ENCODE data around the gene REEP5. TPM values are rescaled to one million over a fixed set of nuclear protein-coding genes. Genes with fewer than 3 reads are reported as not detected.

REEP5 gene
- total and polyA plus RNA-seq, 2 of the 8 experiments (the other 6 are each of a cell fraction or from before 2014, with no cell fraction given): 58.3 to 94.3 TPM

- Histone ChIP-seq H3K9ac (replicated peaks in 1 of 4; ENCODE audit: extremely low read depth in 1 of 4, low read depth in 3 of 4, low read length in 3 of 4) (no peak overlapping the region), H3K79me1 (ENCODE audit: low read depth, low read length) (no peaks in the 10 kb centered on the region), H4K91ac (replicated peaks; ENCODE audit: insufficient read length, low read length) (no peak overlapping the region), H3K4ac (replicated peaks; ENCODE audit: insufficient read length, low read depth, low read length) (no peak overlapping the region), H4K5ac (ENCODE audit: insufficient read length, low read depth, low read length) (no peak overlapping the region), H3K27ac (ENCODE audit: low read depth, low read length) (no peak overlapping the region), H2BK5ac (ENCODE audit: low read depth, low read length) (no peak overlapping the region), H3K4me2 (ENCODE audit: insufficient read depth in 1 of 2, low read depth in 2 of 2, low read length in 2 of 2) (no peak overlapping the region), H3K18ac (ENCODE audit: extremely low read depth, low read length) (no peak overlapping the region), H2BK120ac (replicated peaks; ENCODE audit: low read depth, low read length) (no peak overlapping the region), H4K20me1 (replicated peaks in 1 of 2; ENCODE audit: control insufficient read depth in 1 of 2, insufficient read depth in 2 of 2, low read length in 2 of 2) (no peaks in the 10 kb centered on the region), H3K4me3 (ENCODE audit: extremely low read depth in 1 of 4, insufficient read depth in 2 of 4, low read depth in 3 of 4, low read length in 4 of 4) (no peak overlapping the region), H3K9me3 (ENCODE audit: insufficient read depth in 2 of 2, low read depth in 1 of 2, low read length in 1 of 2) (no peaks in the 10 kb centered on the region), H2BK15ac (ENCODE audit: low read length) (no peak overlapping the region), H3K4me1 (replicated peaks in 1 of 4; ENCODE audit: control insufficient read depth in 3 of 4, insufficient read depth in 4 of 4, low read length in 3 of 4) (no peaks in the 10 kb centered on the region), H2AK5ac (ENCODE audit: low read depth, low read length) (no peak overlapping the region), H3K23ac (ENCODE audit: insufficient read length) (no peak overlapping the region), H2BK12ac (ENCODE audit: low read depth, low read length) (no peak overlapping the region), H3K23me2 (ENCODE audit: low read depth, low read length) (no peaks in the 10 kb centered on the region), H3K14ac (ENCODE audit: insufficient read length) (no peak overlapping the region), H3K56ac (replicated peaks; ENCODE audit: insufficient read length, low read depth, low read length) (no peak overlapping the region), H3K36me3 (ENCODE audit: control insufficient read depth in 2 of 4, insufficient read depth in 4 of 4, low read length in 3 of 4) (no peaks in the 10 kb centered on the region), H2BK20ac (ENCODE audit: low read length) (no peak overlapping the region), H4K8ac (ENCODE audit: extremely low read depth, insufficient read depth, low read length) (no peak overlapping the region), H2AFZ (ENCODE audit: low read length) (no peak overlapping the region), H3K27me3 (replicated peaks in 1 of 4; ENCODE audit: control insufficient read depth in 3 of 4, extremely low read depth in 1 of 4, insufficient read depth in 3 of 4, low read length in 3 of 4) (no peaks in the 10 kb centered on the region), H3K79me2 (ENCODE audit: control insufficient read depth in 1 of 2, insufficient read depth in 2 of 2, low read length in 2 of 2) (no peaks in the 10 kb centered on the region)
- FAIRE-seq (no peak), DNase-seq (ENCODE audit: low read depth in 1 of 2, low spot score in 2 of 2) (no peak)
- POLR2A ChIA-PET (ENCODE audit: partially characterized antibody): interaction anchor here (0.7 kb wide), 1 partner anchor 21 kb away, joined by 3 read pairs; no protein-coding TSS in a partner anchor
- CTCF ChIA-PET (ENCODE audit: partially characterized antibody): no interaction called here
- 94% methylated on average over 8 of the region's 8 CpGs; no CpG with 5 or more reads in 1 of the 2 experiments for WGBS, 2 experiments (ENCODE audit: extremely low coverage in 1 of 2, insufficient coverage in 1 of 2, insufficient read length in 1 of 2, insufficient replicate concordance in 2 of 2, low coverage in 1 of 2, low lambda C conversion rate in 2 of 2, missing lambda C conversion rate in 1 of 2)
- no peak for TF ChIP-seq GTF2F1 (IDR thresholded peaks at IDR 0.05; ENCODE audit: borderline replicate concordance, low read depth, low read length)
- TF ChIP-seq GABPA (IDR thresholded peaks at IDR 0.05; ENCODE audit: borderline replicate concordance, insufficient read depth, low read length): no peak
- no peak for TF ChIP-seq CHD1 (IDR thresholded peaks at IDR 0.05; ENCODE audit: low read depth, low read length)
- TF ChIP-seq YY1 (IDR thresholded peaks at IDR 0.05; ENCODE audit: low read depth, low read length): no peak
- TF ChIP-seq KDM1A (IDR thresholded peaks at IDR 0.05; ENCODE audit: borderline replicate concordance, low read length): no peak
- no peak for TF ChIP-seq PHF8 (conservative IDR thresholded peaks at IDR 0.05; ENCODE audit: low read depth, low read length)
- TF ChIP-seq HDAC6 (IDR thresholded peaks at IDR 0.05; ENCODE audit: low read depth, low read length): no peak
- TF ChIP-seq SP2 (IDR thresholded peaks at IDR 0.05; ENCODE audit: low read length): no peak
- no peak for TF ChIP-seq CEBPB (IDR thresholded peaks at IDR 0.05; ENCODE audit: low read depth, low read length)
- no peak for TF ChIP-seq CHD2 (IDR thresholded peaks at IDR 0.05; ENCODE audit: low read length)
- TF ChIP-seq JUND (IDR thresholded peaks at IDR 0.05; ENCODE audit: low read length): no peak
- TF ChIP-seq BACH1 (IDR thresholded peaks at IDR 0.05; ENCODE audit: low read length): no peak
- TF ChIP-seq POLR2A (IDR thresholded peaks at IDR 0.05; ENCODE audit: control extremely low read depth in 1 of 2, low read depth in 2 of 2, low read length in 2 of 2): no peak
- TF ChIP-seq TCF12 (IDR thresholded peaks at IDR 0.05; ENCODE audit: low read depth, low read length): no peak
- TF ChIP-seq SUZ12 (IDR thresholded peaks at IDR 0.05; ENCODE audit: low read length): no peak
- no peak for TF ChIP-seq NANOG (IDR thresholded peaks at IDR 0.05; ENCODE audit: insufficient read depth, low read depth, low read length, poor library complexity, severe bottlenecking)
- TF ChIP-seq SP4 (IDR thresholded peaks at IDR 0.05; ENCODE audit: low read length): no peak
- TF ChIP-seq JUN (IDR thresholded peaks at IDR 0.05; ENCODE audit: low read depth, low read length): no peak
These were observed 16.3 kb upstream of the REEP5 start for GRCh38 chr5:112938286-112938685.
